ENCODE measurements around the gene SUSD3. TPM values are rescaled to one million over a fixed set of nuclear protein-coding genes. Genes with fewer than 3 reads are reported as not detected.

Gene SUSD3
- total RNA-seq, 4 donors from 2014 or later = 0.83 to 3.3 (median 1.4) TPM

DNA sequence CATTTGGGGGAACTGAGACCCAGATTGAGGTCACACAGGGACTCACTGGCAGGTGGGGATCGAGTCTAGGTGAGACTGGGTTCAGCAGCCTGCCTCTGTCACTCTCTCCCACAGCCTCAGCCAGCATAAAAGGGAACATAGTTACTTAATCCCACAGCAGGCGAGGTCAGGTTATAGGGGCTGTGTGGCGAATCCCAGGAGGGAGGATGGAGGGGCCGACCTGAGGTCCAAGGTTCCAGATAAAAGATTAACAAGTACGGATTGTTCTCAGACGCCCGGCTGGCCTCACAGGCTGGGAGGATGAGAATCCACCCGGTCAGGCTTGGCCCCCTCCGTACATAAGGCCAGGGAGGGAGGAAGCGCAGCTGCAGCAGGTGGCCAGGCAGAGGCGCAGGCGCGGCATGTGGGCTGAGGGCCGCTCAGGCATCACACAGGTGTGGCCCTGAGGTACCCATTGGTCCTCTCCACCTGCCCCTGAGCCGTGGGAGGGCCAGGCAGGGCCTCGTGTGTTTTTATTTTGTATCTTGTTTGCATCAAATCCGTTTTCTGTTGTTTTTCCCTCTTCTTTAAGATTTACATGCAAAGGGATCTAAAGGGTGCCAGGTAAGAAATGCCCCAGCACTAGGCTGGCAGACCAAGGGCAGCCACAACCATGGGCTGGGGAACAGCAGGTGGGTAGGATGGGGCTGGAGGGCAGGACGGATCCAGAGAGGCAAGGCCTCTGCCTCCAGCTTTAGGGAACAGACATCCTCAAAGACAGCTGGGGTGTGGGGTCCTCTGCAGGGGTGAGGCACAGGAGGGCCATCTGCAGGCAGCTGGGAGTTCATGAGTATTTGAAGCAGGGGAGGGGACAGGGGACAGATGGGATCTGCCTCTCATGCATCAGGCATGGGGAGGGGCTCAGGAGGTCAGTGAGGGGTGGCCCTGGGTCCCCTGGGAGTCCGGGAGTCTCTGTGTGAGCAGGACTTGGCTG, 3.6 kb downstream of the SUSD3 start:
- H3K27ac ChIP-seq (replicated peaks in 1 of 4) = no peak overlapping the region
- no peak for TF ChIP-seq EP300 (IDR thresholded peaks at IDR 0.05)
- TF ChIP-seq POLR2AphosphoS5 (IDR thresholded peaks at IDR 0.05) = no peak
- TF ChIP-seq POLR2A (IDR thresholded peaks at IDR 0.05; ENCODE audit: low read depth) = no peak
- TF ChIP-seq, protein P1, sequence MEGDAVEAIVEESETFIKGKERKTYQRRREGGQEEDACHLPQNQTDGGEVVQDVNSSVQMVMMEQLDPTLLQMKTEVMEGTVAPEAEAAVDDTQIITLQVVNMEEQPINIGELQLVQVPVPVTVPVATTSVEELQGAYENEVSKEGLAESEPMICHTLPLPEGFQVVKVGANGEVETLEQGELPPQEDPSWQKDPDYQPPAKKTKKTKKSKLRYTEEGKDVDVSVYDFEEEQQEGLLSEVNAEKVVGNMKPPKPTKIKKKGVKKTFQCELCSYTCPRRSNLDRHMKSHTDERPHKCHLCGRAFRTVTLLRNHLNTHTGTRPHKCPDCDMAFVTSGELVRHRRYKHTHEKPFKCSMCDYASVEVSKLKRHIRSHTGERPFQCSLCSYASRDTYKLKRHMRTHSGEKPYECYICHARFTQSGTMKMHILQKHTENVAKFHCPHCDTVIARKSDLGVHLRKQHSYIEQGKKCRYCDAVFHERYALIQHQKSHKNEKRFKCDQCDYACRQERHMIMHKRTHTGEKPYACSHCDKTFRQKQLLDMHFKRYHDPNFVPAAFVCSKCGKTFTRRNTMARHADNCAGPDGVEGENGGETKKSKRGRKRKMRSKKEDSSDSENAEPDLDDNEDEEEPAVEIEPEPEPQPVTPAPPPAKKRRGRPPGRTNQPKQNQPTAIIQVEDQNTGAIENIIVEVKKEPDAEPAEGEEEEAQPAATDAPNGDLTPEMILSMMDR (IDR thresholded peaks at IDR 0.05) = no peak
- H3K4me3 ChIP-seq = no peak overlapping the region
- no peaks in the 10 kb centered on the region for H3K9me3 ChIP-seq
- no peak for DNase-seq (ENCODE audit: extremely low spot score)
- peaks cover 0 to 21% (median 0%) of the 10 kb centered on the region in 4 donors for H3K27me3 ChIP-seq
- intact Hi-C loops (cut with DNase I) = no loop called here
- H3K4me1 ChIP-seq = peaks cover 16 to 31% (median 27%) of the 10 kb centered on the region in 4 donors
- WGBS = 84% methylated on average over 13 of the region's 19 CpGs
- H3K36me3 ChIP-seq = no peaks in the 10 kb centered on the region

DNA sequence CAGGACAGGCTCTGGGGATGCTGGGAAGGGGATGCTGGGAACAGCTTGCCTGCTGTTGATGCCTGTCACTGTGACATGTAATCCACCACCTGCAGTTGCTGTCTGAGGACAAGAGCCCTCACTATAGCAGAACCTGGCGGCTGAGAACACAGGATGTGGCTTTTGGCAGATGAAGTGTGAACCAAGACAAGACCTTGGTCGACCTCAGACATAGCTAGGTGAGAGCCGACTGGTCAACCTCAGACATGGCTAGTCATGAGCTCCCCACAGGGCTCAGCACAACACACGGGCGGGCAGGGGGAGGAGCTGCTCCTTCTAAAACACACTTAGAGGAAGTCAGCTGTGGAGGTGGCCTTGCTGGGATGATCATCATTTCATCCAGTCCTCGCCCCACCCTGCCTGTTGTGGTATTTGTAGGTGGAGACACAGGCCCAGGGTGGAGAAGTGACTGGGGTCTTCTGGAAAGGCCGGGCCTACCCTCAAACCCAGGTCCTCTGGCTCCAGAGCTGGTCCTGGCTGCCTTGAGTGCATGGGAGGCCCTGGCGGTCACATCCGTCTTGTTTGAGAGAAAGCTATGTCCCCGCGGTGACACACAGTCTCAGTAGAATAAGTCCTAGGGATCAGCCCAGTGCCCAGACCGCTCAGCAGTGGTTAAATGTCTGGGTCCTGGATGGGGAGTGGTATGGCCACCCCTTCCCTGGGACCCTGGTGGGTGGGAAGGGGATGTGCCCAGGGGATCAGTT, 6.1 kb downstream of the SUSD3 start:
- H3K27me3 ChIP-seq = peaks cover 0 to 6% (median 0%) of the 10 kb centered on the region in 4 donors
- H3K4me3 ChIP-seq = no peak overlapping the region
- peak in 1 of 2 donors; percentile 12 for TF ChIP-seq POLR2AphosphoS5 (IDR thresholded peaks at IDR 0.05)
- TF ChIP-seq POLR2A (IDR thresholded peaks at IDR 0.05; ENCODE audit: low read depth) = no peak
- TF ChIP-seq, protein P1 (IDR thresholded peaks at IDR 0.05) = no peak
- TF ChIP-seq EP300 (IDR thresholded peaks at IDR 0.05) = no peak
- no peaks in the 10 kb centered on the region for H3K36me3 ChIP-seq
- DNase-seq (ENCODE audit: extremely low spot score) = no peak
- WGBS = 81% methylated on average over 8 of the region's 12 CpGs
- H3K27ac ChIP-seq (replicated peaks in 1 of 4) = no peak overlapping the region
- H3K9me3 ChIP-seq = no peaks in the 10 kb centered on the region
- peaks cover 2 to 12% (median 10%) of the 10 kb centered on the region in 4 donors for H3K4me1 ChIP-seq
- intact Hi-C loops (cut with DNase I) = no loop called here

DNA sequence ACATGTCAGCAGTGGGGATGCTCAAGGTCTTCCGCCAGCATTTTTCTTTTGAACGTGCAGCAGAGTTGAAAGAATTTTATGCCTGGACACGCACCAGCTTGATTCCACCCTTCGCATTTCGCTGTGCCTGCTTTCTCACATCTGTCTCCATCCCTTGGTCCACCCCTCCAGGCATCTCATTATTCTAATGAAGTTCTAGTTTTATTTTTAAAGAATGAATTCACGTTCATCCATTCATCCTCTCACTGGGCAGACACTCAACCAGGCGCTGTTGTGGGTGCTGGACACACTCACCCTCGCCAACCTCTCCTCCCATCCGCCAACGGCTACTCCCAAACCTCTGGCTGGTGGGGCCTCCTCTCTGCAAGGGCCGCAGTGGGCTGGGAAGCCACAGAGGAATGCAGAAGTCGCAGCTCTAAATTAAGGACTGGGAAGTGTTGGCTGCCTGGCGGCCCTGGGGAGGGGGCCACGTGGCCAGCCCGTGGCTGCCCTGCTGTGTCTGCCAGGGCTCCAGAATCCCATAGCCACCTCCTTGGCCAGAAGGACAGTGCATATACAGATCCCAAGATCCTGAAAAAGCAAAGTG, 6.7 kb downstream of the SUSD3 start:
- Histone ChIP-seq H3K4me3 (no peak overlapping the region), H3K4me1 (peaks cover 0 to 6% (median 3%) of the 10 kb centered on the region in 4 donors), H3K36me3 (no peaks in the 10 kb centered on the region), H3K9me3 (no peaks in the 10 kb centered on the region), H3K27ac (replicated peaks in 1 of 4) (no peak overlapping the region), H3K27me3 (peaks cover 0 to 6% (median 0%) of the 10 kb centered on the region in 4 donors)
- TF ChIP-seq, protein P1 (IDR thresholded peaks at IDR 0.05) = no peak
- no peak for TF ChIP-seq POLR2A (IDR thresholded peaks at IDR 0.05; ENCODE audit: low read depth)
- WGBS = 72% methylated on average over 12 of the region's 15 CpGs
- no peak for DNase-seq (ENCODE audit: extremely low spot score)
- intact Hi-C loops (cut with DNase I) = no loop called here

DNA sequence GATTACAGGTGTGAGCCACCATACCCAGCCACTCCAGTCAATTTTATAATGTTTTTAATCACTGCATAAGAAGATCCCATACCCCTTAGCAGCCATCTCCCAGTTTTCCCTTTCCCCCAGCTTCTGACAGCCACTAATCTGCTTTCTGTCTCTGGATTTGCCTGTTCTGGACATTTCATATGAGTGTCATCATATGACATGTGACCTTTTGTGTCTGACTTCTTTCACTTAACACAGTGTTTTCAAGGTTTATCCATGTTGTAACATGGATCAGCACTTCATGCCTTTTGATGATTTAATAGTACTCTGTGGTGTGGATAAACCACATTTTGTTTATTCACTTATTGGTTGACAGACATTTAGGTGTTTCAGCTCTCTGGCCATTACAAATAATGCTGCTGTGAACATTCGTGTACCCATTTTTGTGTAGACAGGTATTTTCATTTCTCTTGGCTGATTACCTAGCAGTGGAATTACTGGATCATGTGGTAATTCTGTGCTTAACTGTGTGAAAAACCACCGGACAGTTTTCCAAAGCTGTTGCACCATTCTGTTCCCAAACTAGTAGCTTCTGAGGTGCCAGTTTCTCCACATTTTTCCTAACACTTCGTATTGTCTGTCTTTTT, 8.6 kb downstream of the SUSD3 start:
- no peak for DNase-seq (ENCODE audit: extremely low spot score)
- Histone ChIP-seq H3K27me3 (peaks cover 0 to 3% (median 0%) of the 10 kb centered on the region in 4 donors), H3K4me1 (peaks cover 0 to 10% (median 5%) of the 10 kb centered on the region in 4 donors), H3K9me3 (no peaks in the 10 kb centered on the region), H3K4me3 (no peak overlapping the region), H3K27ac (replicated peaks in 1 of 4) (no peak overlapping the region), H3K36me3 (no peaks in the 10 kb centered on the region)
- TF ChIP-seq POLR2AphosphoS5 (IDR thresholded peaks at IDR 0.05) (no peak), POLR2A (IDR thresholded peaks at IDR 0.05; ENCODE audit: low read depth) (no peak), EP300 (IDR thresholded peaks at IDR 0.05) (no peak)
- TF ChIP-seq, protein P1 (IDR thresholded peaks at IDR 0.05) = no peak
- intact Hi-C loops (cut with DNase I) = no loop called here
- WGBS = 96% methylated on average over 3 of the region's 3 CpGs
